Left cardiac atrium (tissue), 4 donors: Measurements from ENCODE around the gene LPP. TPM values are rescaled to one million over a fixed set of nuclear protein-coding genes. Genes with fewer than 3 reads are reported as not detected.

Experiments used
- ATAC-seq, 2 donors: fragments of 200-7000 bp; cut with Tn5 transposase; one replicate each; pipeline ENCODE4 v1.9.1; 2020; ENCODE audit warnings: mild to moderate bottlenecking in 2 of 2, moderate library complexity in 2 of 2
- DNase-seq: peaks from one replicate; pipeline ENCODE4 v3.0.0-alpha.2; 2020
- intact Hi-C, 2 donors: fragments of 100-400 bp; cut with DNase I; formaldehyde crosslinking; loops; one replicate each; pipeline versions ENCODE4 v1.14.1 to v1.15.1; 2022 to 2023
- total RNA-seq, 2 donors: library from RNA; stranded (reverse); fragmentation: NEBNext Ultra II Directional; extraction: Animal tissue kit (Norgen Biotek cat#: 25700); gene quantifications; one replicate each; pipeline ENCODE4 v1.2.1, GENCODE V29; 2021
- donor health status: DM: no; HTN: yes; CAD: no.
- donor health status: DM: no; HTN: yes; CAD: no; lungs with severe emphysema.
- donor health status: DM: yes; HTN: yes; CAD: no.
- donor health status: Dilated cardiomyopathy.

LPP gene
- total RNA-seq, 2 donors from 2014 or later: 152 to 181 TPM

DNA sequence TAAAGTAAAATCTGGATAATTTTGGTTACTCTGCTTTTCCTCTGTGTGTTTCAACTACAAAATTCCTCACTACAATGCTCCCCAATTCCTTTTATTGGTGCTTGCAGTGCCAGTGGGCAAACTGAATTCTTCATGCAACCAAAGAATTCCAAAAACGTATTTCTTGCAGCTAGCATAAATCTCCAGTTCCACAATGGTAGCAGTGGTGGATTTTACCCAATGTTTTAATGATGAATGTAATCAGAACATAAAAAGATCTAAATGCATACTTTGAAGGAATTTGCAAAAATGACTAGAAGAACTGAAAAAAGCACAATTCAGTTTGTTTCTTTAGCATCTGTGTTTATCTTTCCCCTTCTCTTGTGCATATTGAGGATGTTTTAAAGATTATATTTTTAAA lies 658.2 kb downstream of the LPP start:
- intact Hi-C loops: no loop called here
- no peak for DNase-seq
- no peak for ATAC-seq

GRCh38 chr3:188814581-188814980 lies 660.6 kb downstream of the LPP start:
- intact Hi-C loops: no loop called here
- DNase-seq (no peak), ATAC-seq (no peak)

DNA sequence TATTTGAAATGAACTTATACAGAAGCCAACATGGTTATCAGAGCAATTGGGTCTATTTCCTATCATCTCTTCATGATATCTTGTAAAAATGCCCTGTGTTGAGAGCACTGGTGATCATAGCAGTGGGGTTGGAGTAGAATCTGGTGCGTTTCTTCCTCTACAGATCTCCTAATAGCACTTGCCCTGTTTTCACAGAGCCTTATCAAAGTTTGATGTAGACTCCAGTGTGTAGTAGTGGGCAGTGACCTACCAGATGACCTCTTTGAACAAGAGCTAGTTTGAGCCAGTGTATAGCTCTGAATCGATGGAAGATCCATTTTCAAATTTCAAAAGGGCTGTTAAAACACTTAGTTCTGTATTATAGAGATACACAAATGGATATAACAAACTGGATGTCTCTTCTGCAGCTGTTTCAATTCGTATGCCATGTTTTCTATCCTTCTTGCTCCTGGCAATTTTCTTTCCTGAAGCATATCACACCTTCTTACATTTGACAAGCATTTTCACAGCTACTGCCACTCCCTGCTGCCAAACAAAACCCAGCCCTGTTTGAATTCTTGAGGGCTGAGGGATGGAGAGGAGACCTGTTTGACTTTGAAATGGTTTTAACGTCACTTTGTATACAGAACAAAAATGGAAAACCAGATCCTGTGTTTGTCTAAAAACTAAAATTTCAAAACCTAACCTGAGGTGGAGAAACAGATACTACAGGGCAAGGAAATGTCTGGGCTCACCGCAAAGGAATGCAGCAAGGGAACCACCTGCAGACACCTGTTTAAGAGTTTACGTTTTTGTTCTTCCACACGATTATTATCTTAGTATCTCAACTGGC lies 663.4 kb downstream of the LPP start:
- ATAC-seq: no peak
- intact Hi-C loops: no loop called here
- no peak for DNase-seq

- ATAC-seq (no peak), DNase-seq (no peak)
- intact Hi-C loops: no loop called here
Observed at GRCh38 chr3:188817935-188818269, 663.9 kb downstream of the LPP start.

- intact Hi-C loops: no loop called here
- no peak for ATAC-seq
Observed at GRCh38 chr3:188818282-188818681, 664.3 kb downstream of the LPP start.

GRCh38 chr3:188819939-188820338 lies 666.0 kb downstream of the LPP start:
- ATAC-seq (peak; percentile 73), DNase-seq (no peak)
- intact Hi-C loops: no loop called here

More at GRCh38 chr3:188818282-188818681, 664.3 kb downstream of the LPP start:
- no peak for DNase-seq

DNA sequence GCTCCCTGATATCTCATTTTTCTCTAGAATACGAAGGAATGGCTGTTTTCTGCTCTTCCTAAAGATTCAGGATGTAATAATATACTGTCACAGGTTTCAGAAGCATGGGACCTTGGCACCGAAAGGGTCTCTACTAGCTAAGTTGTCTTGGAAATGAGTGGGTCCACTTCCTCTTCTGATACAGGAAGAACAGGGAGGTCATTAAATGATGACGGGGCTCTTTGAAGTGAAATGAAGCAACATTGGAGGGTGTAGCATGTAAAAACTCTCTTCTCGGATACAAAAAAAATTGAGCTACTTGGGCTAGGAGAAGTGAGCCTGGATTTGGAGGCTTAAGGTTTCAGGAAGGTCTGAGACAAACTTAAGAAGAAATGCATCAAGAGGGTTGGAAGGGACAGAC lies 668.0 kb downstream of the LPP start:
- DNase-seq (no peak), ATAC-seq (peak in 1 of 2 donors; percentile 41)
- intact Hi-C loops: no loop called here

GRCh38 chr3:188822411-188822810 lies 668.5 kb downstream of the LPP start:
- ATAC-seq: no peak
- no peak for DNase-seq
- intact Hi-C loops: no loop called here

DNA sequence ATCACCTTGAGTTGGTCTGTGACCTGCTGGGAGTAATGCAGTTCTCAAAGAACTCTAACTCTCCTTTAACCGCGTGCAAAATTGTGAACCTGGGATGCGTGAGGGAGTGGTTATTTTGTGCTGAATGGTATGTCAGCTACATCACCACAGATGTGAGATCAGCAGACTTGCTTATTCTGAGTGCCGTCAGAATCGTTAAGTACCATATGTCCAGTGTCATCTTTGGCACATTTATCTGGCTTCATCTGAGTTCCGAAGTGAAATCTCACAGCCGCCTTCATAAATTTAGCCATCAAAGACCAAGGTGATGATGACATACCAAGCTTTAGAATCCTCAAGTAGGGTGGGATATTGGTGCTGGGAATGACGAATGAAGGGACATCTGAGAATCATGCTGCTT lies 670.6 kb downstream of the LPP start:
- no peak for DNase-seq
- ATAC-seq: no peak
- intact Hi-C loops: no loop called here

DNA sequence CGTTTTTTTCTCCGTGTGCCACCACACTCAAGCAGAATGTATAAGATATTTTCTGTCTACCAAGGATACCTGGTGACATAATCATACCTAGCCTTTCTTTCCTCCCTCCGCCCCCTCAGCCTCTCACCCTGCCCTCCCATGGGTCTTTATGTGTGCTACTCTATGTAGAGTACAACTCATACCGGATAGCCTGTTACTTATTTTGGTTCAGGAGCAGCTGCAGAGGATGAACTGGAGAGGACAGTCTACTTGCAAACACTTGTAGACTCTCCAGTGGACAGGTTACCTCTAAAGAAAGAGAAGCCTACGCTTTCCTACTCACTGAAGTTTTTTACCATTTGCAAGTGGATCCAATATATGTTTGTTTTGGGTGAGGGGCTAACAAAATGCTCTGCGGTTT lies 671.9 kb downstream of the LPP start:
- ATAC-seq (no peak), DNase-seq (no peak)
- intact Hi-C loops: no loop called here

DNA sequence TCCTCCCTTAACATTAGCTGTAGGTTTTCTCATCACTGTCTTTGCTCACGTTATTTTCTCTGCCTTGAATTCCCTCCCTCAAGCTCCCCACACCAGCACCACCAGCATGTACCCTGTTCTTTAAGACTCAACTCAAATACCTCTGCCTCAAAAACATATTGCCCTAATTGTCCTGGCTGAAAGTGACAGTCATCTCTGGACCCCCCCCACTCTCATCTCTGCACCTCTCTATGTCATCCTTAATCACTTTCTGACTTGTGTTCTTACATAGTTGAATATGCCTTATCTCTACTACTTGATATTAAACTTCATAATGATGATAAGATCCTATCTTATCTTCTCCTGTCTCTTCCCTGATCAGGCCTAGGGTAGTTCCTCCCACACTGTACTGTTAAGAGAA lies 672.6 kb downstream of the LPP start:
- ATAC-seq: no peak
- no peak for DNase-seq

GRCh38 chr3:188827103-188827502 lies 673.1 kb downstream of the LPP start:
- intact Hi-C loops: no loop called here
- ATAC-seq: no peak
- DNase-seq: no peak

More for the DNA sequence above, 672.6 kb downstream of the LPP start:
- intact Hi-C loops: no loop called here

GRCh38 chr3:188827576-188827975 lies 673.6 kb downstream of the LPP start:
- intact Hi-C loops: no loop called here
- DNase-seq: no peak
- ATAC-seq: peak in 1 of 2 donors; percentile 14

- DNase-seq (no peak), ATAC-seq (no peak)
- intact Hi-C loops: no loop called here
Observed at GRCh38 chr3:188829130-188829529, 675.2 kb downstream of the LPP start.

DNA sequence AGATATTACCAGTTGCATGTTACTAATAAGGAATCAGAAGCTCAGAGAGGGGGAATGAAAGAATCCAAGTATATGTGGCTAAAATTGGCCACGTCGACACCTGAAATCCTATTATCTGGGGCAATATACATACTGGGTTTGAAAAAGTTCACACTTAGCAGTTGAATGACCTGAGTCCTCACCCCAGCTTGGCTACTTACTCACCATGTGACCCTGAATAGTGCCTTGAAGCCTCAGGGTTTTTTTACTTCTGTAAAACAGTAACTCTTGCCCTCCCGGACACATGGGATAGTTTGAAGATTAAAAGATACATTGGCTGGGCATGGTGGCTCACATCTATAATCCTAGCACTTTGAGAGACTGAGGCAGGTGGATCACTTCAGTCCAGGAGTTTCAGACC lies 675.6 kb downstream of the LPP start:
- ATAC-seq (no peak), DNase-seq (no peak)
- intact Hi-C loops: no loop called here

GRCh38 chr3:188830893-188831292 lies 676.9 kb downstream of the LPP start:
- peak in 1 of 2 donors; percentile 45 for ATAC-seq

GRCh38 chr3:188832146-188832545 lies 678.2 kb downstream of the LPP start:
- peak in 1 of 2 donors; percentile 26 for ATAC-seq
- intact Hi-C loops: no loop called here
- DNase-seq: no peak

More at GRCh38 chr3:188830893-188831292, 676.9 kb downstream of the LPP start:
- intact Hi-C loops: no loop called here
- no peak for DNase-seq

DNA sequence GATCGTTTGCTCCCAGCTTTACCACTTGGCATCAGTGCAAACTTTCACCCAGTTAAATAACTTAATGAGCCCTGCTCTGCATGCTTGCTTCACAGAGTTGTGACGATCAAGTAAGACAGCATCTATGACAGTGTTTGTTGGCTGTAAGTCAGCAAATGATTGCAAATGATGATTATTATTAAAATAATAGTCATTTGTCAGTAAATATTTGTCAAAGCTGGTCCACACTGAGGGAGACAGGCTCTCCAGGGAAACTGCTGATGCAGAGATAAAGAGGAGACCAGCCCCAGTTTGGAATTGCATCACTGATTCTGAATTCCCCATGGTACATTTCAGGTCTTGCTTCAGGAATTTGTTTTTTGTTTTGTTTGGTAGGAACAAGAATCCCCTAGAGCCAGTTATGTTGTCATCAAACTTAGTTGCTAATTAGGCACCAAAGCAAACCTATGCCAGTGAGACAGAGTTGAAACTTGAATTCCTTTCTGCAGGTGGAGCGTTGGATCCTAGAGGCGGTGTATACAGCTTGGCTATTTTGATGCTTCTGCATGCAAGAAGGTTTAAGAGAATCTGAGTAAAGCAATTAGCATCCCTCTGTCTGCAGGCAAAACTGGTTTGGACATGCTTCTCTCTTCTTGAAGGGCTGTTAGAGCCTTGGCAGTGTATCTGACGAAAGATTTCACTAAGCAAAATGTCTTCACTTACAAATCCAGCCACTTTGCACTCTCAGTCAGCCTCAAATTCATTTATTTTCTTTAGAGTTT lies 679.2 kb downstream of the LPP start:
- no peak for DNase-seq
- intact Hi-C loops: no loop called here
- ATAC-seq: no peak

DNA sequence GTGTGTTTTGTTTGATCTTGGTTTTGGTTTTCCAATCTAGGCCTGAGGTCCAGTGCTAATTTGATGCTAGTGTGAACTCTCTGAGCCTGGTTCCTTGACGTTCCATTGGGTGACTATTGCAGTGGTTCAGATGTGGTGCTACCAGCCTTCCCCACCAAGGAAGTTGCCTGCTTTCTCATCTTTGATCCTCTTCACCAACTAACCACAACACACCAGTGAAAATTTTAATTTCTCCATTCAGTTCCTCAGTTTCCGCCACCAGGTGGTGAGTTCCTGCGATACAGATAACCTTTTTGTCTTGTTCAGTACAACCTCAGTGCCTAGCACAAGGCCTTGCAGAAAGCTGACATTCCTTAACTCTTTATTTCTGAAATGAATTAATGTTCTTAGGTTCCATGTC lies 680.4 kb downstream of the LPP start:
- ATAC-seq (no peak), DNase-seq (no peak)
- intact Hi-C loops: no loop called here

GRCh38 chr3:188839187-188839695 lies 685.3 kb downstream of the LPP start:
- DNase-seq: no peak
- no peak for ATAC-seq
- intact Hi-C loops: no loop called here
